ENCODE results near the gene OTX2. TPM values are rescaled to one million over a fixed set of nuclear protein-coding genes. Genes with fewer than 3 reads are reported as not detected.

The OTX2 gene
- total RNA-seq, 1 experiment from 2014 or later, result not detected

DNA sequence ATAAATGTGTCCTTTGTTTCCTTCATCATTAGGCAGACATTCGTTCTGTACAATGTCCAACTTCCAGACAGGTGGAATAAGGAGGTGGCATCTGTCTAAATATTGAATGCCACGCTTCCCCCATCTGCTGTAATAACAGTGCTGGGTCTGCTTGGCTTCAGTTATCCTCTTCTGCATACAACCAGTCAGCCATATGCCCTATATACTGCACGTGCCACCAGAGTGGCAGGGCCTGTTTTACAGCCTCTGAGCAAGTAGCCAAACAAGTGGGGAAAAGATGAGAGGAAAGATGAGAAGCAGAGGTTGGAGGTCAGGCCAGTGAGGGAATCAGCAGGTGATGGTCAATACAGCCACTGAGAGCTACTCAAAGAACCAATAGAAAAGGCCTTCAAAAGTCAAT, 55.4 kb downstream of the OTX2 start:
- Histone ChIP-seq H3K27ac (ENCODE audit: low read length) (no peak overlapping the region), H3K9me3 (ENCODE audit: control insufficient read depth, insufficient read depth, low read depth, low read length) (no peaks in the 10 kb centered on the region), H3K36me3 (ENCODE audit: control insufficient read depth, insufficient read depth, low read length) (no peaks in the 10 kb centered on the region), H3K4me1 (ENCODE audit: control insufficient read depth, insufficient read depth, low read length) (no peaks in the 10 kb centered on the region), H3K4me3 (ENCODE audit: low read depth in 2 of 2, low read length in 2 of 2) (no peak overlapping the region), H3K27me3 (ENCODE audit: control insufficient read depth, insufficient read depth, low read length) (no peaks in the 10 kb centered on the region; the same call in 1 of the 2 replicates)
- no peak for TF ChIP-seq REST (IDR thresholded peaks at IDR 0.05; ENCODE audit: insufficient read depth in 1 of 2, low read depth in 2 of 2, low read length in 1 of 2)
- no peak for TF ChIP-seq POLR2AphosphoS5 (IDR thresholded peaks at IDR 0.05; ENCODE audit: low read depth, low read length)
- TF ChIP-seq TCF7L2 (IDR thresholded peaks at IDR 0.05; ENCODE audit: low read depth, low read length), result no peak
- no peak for TF ChIP-seq SIN3A (IDR thresholded peaks at IDR 0.05; ENCODE audit: borderline replicate concordance, insufficient read depth, low read depth, low read length)
- no peak for ATAC-seq
- intact Hi-C loops (cut with micrococcal nuclease; ENCODE audit: unreplicated experiment), result no loop called here
- DNase-seq (ENCODE audit: low read depth, low spot score), result no peak
- CTCF ChIA-PET, result no interaction called here
- POLR2A ChIA-PET, result no interaction called here
- BruUV-seq (replicated peaks), result no TSS peak
- in situ Hi-C loops (cut with HindIII; ENCODE audit: low pct_unique_long_range_greater_than_20kb, low sequenced_read_pairs), result no loop called here

GRCh38 chr14:56753396-56753795, 56.9 kb downstream of the OTX2 start:
- ChIA-PET CTCF (no interaction called here), POLR2A (no interaction called here)
- TF ChIP-seq SIN3A (IDR thresholded peaks at IDR 0.05; ENCODE audit: borderline replicate concordance, insufficient read depth, low read depth, low read length) (no peak), POLR2AphosphoS5 (IDR thresholded peaks at IDR 0.05; ENCODE audit: low read depth, low read length) (no peak), REST (IDR thresholded peaks at IDR 0.05; ENCODE audit: insufficient read depth in 1 of 2, low read depth in 2 of 2, low read length in 1 of 2) (no peak), TCF7L2 (IDR thresholded peaks at IDR 0.05; ENCODE audit: low read depth, low read length) (no peak)
- TF ChIP-seq, protein P1, sequence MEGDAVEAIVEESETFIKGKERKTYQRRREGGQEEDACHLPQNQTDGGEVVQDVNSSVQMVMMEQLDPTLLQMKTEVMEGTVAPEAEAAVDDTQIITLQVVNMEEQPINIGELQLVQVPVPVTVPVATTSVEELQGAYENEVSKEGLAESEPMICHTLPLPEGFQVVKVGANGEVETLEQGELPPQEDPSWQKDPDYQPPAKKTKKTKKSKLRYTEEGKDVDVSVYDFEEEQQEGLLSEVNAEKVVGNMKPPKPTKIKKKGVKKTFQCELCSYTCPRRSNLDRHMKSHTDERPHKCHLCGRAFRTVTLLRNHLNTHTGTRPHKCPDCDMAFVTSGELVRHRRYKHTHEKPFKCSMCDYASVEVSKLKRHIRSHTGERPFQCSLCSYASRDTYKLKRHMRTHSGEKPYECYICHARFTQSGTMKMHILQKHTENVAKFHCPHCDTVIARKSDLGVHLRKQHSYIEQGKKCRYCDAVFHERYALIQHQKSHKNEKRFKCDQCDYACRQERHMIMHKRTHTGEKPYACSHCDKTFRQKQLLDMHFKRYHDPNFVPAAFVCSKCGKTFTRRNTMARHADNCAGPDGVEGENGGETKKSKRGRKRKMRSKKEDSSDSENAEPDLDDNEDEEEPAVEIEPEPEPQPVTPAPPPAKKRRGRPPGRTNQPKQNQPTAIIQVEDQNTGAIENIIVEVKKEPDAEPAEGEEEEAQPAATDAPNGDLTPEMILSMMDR (IDR thresholded peaks at IDR 0.05), result no peak
- no peak overlapping the region for H3K4me3 ChIP-seq (ENCODE audit: low read depth in 2 of 2, low read length in 2 of 2)
- DNase-seq (ENCODE audit: low read depth, low spot score) (no peak), ATAC-seq (no peak)
- H3K27me3 ChIP-seq (ENCODE audit: control insufficient read depth, insufficient read depth, low read length), result no peaks in the 10 kb centered on the region; the same call in none of the 2 replicates
- H3K27ac ChIP-seq (ENCODE audit: low read length), result no peak overlapping the region
- in situ Hi-C loops (cut with HindIII; ENCODE audit: low pct_unique_long_range_greater_than_20kb, low sequenced_read_pairs) (no loop called here), intact Hi-C loops (cut with micrococcal nuclease; ENCODE audit: unreplicated experiment) (no loop called here)
- BruUV-seq (replicated peaks), result no TSS peak
- no peaks in the 10 kb centered on the region for H3K36me3 ChIP-seq (ENCODE audit: control insufficient read depth, insufficient read depth, low read length)
- H3K4me1 ChIP-seq (ENCODE audit: control insufficient read depth, insufficient read depth, low read length), result no peaks in the 10 kb centered on the region
- H3K9me3 ChIP-seq (ENCODE audit: control insufficient read depth, insufficient read depth, low read depth, low read length), result no peaks in the 10 kb centered on the region

Data from Panc1 (cell line).